GM12878 (cell line): ENCODE measurements around the gene SEMA6C. TPM values are rescaled to one million over a fixed set of nuclear protein-coding genes. Genes with fewer than 3 reads are reported as not detected.

Experiments used
- ATAC-seq: fragments of 200-7000 bp; cut with Tn5 transposase; 3 replicates; pipeline ENCODE4 v1.9.1; 2020; ENCODE audit warnings: mild to moderate bottlenecking, moderate library complexity
- BruUV-seq: library from RNA; stranded (reverse); fragments of 400-500 nt; replicated peaks from 2 replicates; lab custom pipeline; 2021; lab: Mats Ljungman, UMichigan
- CTCF ChIA-PET: fragments of 300-600 bp; sonication (Branson Sonifier 250); formaldehyde crosslinking; extraction: SDS; loops from one replicate; lab custom pipeline; 2021; ENCODE audit warnings: inconsistent platforms; lab: Yijun Ruan, JAX
- POLR2A ChIA-PET: fragments of 350-600 bp; formaldehyde crosslinking; extraction: SDS; loops from one replicate; lab custom pipeline; 2021; ENCODE audit warnings: inconsistent platforms; lab: Charles Lee
- RAD21 ChIA-PET: fragments of 300-600 bp; sonication (Branson Sonifier 250); formaldehyde crosslinking; loops from one replicate; lab custom pipeline; 2023; ENCODE audit warnings: antibody characterized with exemption; ENCODE audit not compliant: unreplicated experiment; lab: Charles Lee
- SMC1A ChIA-PET: fragments of 300-600 bp; sonication (Branson Sonifier 250); formaldehyde crosslinking; loops from one replicate; lab custom pipeline; 2023; ENCODE audit not compliant: unreplicated experiment, uncharacterized antibody; lab: Charles Lee
- DNase-seq: peaks from one replicate; pipeline ENCODE4 v3.0.0-alpha.2; 2011; ENCODE audit warnings: low read depth, low spot score
- FAIRE-seq: peaks from 3 replicates; lab custom pipeline; 2011; peaks lifted over from hg19 to GRCh38; lab: Jason Lieb, UNC
- H2AFZ ChIP-seq: 2 replicates; pipeline ENCODE4 v1.6.0; 2011; ENCODE audit warnings: low read depth, low read length, control low read depth; ENCODE audit not compliant: control insufficient read depth
- H3K27ac ChIP-seq: 2 replicates; pipeline ENCODE4 v1.5.1; 2011; ENCODE audit warnings: control low read depth; ENCODE audit not compliant: control insufficient read depth, insufficient read depth
- H3K27me3 ChIP-seq, 2 experiments: replicated peaks in 1 of 2; 2 replicates each; pipeline versions ENCODE4 v1.6.0 to v1.6.1; 2011; ENCODE audit warnings: low read length in 1 of 2; ENCODE audit not compliant: control insufficient read depth in 2 of 2, insufficient read depth in 2 of 2
- H3K36me3 ChIP-seq, 2 experiments: 2 replicates each; pipeline ENCODE4 v1.5.1; 2011; ENCODE audit warnings: low read length in 1 of 2; ENCODE audit not compliant: control insufficient read depth in 2 of 2, insufficient read depth in 2 of 2
- H3K4me1 ChIP-seq: 2 replicates; pipeline ENCODE4 v1.6.1; 2011; ENCODE audit warnings: mild to moderate bottlenecking, low read length, moderate library complexity, mixed read lengths; ENCODE audit not compliant: control insufficient read depth, insufficient read depth
- H3K4me2 ChIP-seq: 2 replicates; pipeline ENCODE4 v1.6.0; 2011; ENCODE audit warnings: control low read depth; ENCODE audit not compliant: control insufficient read depth, insufficient read depth
- H3K4me3 ChIP-seq: fragments of 200-600 bp; sonication (generic); 2 replicates; pipeline ENCODE4 v1.5.1; 2016
- H3K79me2 ChIP-seq: 2 replicates; pipeline ENCODE4 v1.6.0; 2011; ENCODE audit warnings: low read length; ENCODE audit not compliant: control insufficient read depth, insufficient read depth
- H3K9ac ChIP-seq: 2 replicates; pipeline ENCODE4 v1.8.0; 2011; ENCODE audit warnings: low read length, control low read depth, mixed read lengths; ENCODE audit not compliant: control insufficient read depth, insufficient read depth
- H3K9me3 ChIP-seq: replicated peaks from 3 replicates; pipeline ENCODE4 v1.5.1; 2011; ENCODE audit warnings: mild to moderate bottlenecking, low read length; ENCODE audit not compliant: control insufficient read depth, insufficient read depth
- H4K20me1 ChIP-seq: 2 replicates; pipeline ENCODE4 v1.6.0; 2011; ENCODE audit not compliant: control insufficient read depth, insufficient read depth
- CBX3 ChIP-seq: fragments of 200-600 bp; sonication (generic); IDR thresholded peaks from 2 replicates; pipeline ENCODE4 v1.6.1; 2016; ENCODE audit warnings: low read depth, borderline replicate concordance
- CHD2 ChIP-seq: IDR thresholded peaks from 2 replicates; pipeline ENCODE4 v1.6.1; 2011; ENCODE audit warnings: low read depth, low read length, improper control_type of control experiment, borderline replicate concordance
- CTCF ChIP-seq, 3 experiments: IDR thresholded peaks in 2 of 3; conservative IDR thresholded peaks in 1 of 3; 2 replicates each; pipeline ENCODE4 v1.5.1; 2011; ENCODE audit warnings: low read depth in 3 of 3, low read length in 3 of 3, mild to moderate bottlenecking in 3 of 3, control low read depth in 2 of 3, moderate library complexity in 2 of 3, inconsistent platforms in 1 of 3, mixed read lengths in 1 of 3; ENCODE audit not compliant: control insufficient read depth in 2 of 3, insufficient read depth in 1 of 3; ENCODE audit errors: extremely low read depth in 1 of 3
- HDGF ChIP-seq: fragments of 450-650 bp; IDR thresholded peaks from 2 replicates; pipeline ENCODE4 v1.6.1; 2016; ENCODE audit warnings: antibody characterized with exemption
- NFYB ChIP-seq: IDR thresholded peaks from 2 replicates; pipeline ENCODE4 v1.6.1; 2011; ENCODE audit warnings: low read depth, mild to moderate bottlenecking, low read length, improper control_type of control experiment, moderate library complexity; ENCODE audit not compliant: insufficient read depth
- SUPT20H ChIP-seq: IDR thresholded peaks from 2 replicates; pipeline ENCODE4 v1.6.1; 2011; ENCODE audit warnings: low read depth, mild to moderate bottlenecking, low read length, moderate library complexity, borderline replicate concordance; ENCODE audit not compliant: control insufficient read depth
- WRNIP1 ChIP-seq: IDR thresholded peaks from 2 replicates; pipeline ENCODE4 v1.6.1; 2011; ENCODE audit warnings: low read depth, low read length, improper control_type of control experiment, borderline replicate concordance
- WGBS: methylation state at CpG from one replicate; pipeline ENCODE4 v1.1.6; 2016; ENCODE audit warnings: low lambda C conversion rate; ENCODE audit not compliant: insufficient replicate concordance, insufficient coverage; ENCODE audit errors: missing lambda C conversion rate; 5-methylcytosine and 5-hydroxymethylcytosine counted together
- in situ Hi-C: fragments of 300-500 bp; cut with MboI; formaldehyde crosslinking; loops from 9 replicates; pipeline ENCODE4 v1.14.3; 2018; ENCODE audit warnings: mixed read lengths
- intact Hi-C: fragments of 100-400 bp; cut with micrococcal nuclease; formaldehyde crosslinking; loops from one replicate; pipeline ENCODE4 v1.14.2; 2022; ENCODE audit not compliant: unreplicated experiment
- polyA plus RNA-seq, 11 experiments: library from polyadenylated mRNA; depleted of rRNA in 4 of 11; unstranded in 6 of 11; stranded (reverse) in 5 of 11; fragments of >200 nt; fragmentation: Nextera tagmentation in 4 of 11; fragmentation: Illumina TruSeq in 1 of 11; extraction: Ambion mirVana in 4 of 11; extraction: Trizol in 1 of 11; gene quantifications; 1 replicate in 1 of 11; 2 replicates in 10 of 11; pipeline versions ENCODE4 v1.2.1 to v1.2.3, GENCODE V29; 2011 to 2016; ENCODE audit warnings: inconsistent platforms in 2 of 11, missing spikeins in 2 of 11, low read depth in 1 of 11
- total RNA-seq, 4 experiments: library from RNA; depleted of rRNA in 3 of 4; stranded (reverse); fragments of >200 nt in 3 of 4; fragmentation: Illumina TruSeq in 1 of 4; extraction: Trizol in 1 of 4; gene quantifications; 2 replicates each; pipeline versions ENCODE4 v1.2.1 to v1.2.3, GENCODE V29; 2013 to 2021
- TF ChIP-seq, protein P1 (sequence below): fragments of 450-650 bp; IDR thresholded peaks from 2 replicates; pipeline ENCODE4 v1.6.1; 2018; ENCODE audit warnings: mild to moderate bottlenecking, low read depth, moderate library complexity; ENCODE audit not compliant: partially characterized antibody
- TF ChIP-seq, protein P2 (sequence below): fragments of 150-350 bp; IDR thresholded peaks from 2 replicates; pipeline ENCODE4 v1.6.1; 2014; ENCODE audit warnings: mild to moderate bottlenecking, low read depth, low read length
- TF ChIP-seq, protein P3 (sequence below): fragments of 450-650 bp; IDR thresholded peaks from 2 replicates; pipeline ENCODE4 v1.6.1; 2014; ENCODE audit warnings: mild to moderate bottlenecking
- TF ChIP-seq, protein P4 (sequence below): fragments of 150-350 bp; IDR thresholded peaks from 2 replicates; pipeline ENCODE4 v1.6.1; 2016; ENCODE audit warnings: low read depth, low read length

SEMA6C gene
- total and polyA plus RNA-seq, 10 of the 15 experiments (the other 5 are each of a cell fraction or from before 2014, with no cell fraction given), result 0.13 to 2.2 (median 0.29) TPM; not detected in 1

DNA sequence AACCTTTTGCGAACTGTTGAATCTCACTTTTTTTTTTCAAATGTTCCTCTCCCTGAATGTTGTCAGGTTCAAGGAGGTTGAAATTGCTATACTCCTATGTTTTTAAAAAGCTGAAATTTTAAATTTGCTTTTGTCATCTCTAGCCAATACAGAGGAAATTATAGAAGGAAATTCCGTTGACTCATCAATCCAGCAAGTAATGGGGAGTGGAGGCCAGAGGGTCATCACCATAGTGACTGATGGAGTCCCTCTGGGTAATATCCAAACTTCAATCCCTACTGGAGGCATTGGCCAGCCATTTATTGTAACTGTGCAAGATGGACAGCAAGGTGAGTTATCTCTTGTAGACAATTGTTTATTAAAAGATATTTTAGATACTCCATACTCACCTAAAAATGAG is 39.5 kb downstream of the SEMA6C start:
- intact Hi-C loops (no loop called here), in situ Hi-C loops (no loop called here)
- no TSS peak for BruUV-seq
- ChIA-PET RAD21 (no interaction called here), CTCF (no interaction called here), POLR2A (interaction anchor here (0.6 kb wide), 1 partner anchor 234 kb away, joined by 3 read pairs; no protein-coding TSS in a partner anchor), SMC1A (interaction anchor here (0.6 kb wide), 1 partner anchor 364 kb away, joined by 3 read pairs; no protein-coding TSS in a partner anchor)
- H3K4me2 ChIP-seq, result no peak overlapping the region
- H3K9me3 ChIP-seq, result no peaks in the 10 kb centered on the region
- H2AFZ ChIP-seq, result no peak overlapping the region
- no peaks in the 10 kb centered on the region for H3K36me3 ChIP-seq
- H3K9ac ChIP-seq, result no peak overlapping the region
- H3K79me2 ChIP-seq, result no peaks in the 10 kb centered on the region
- no peak for DNase-seq
- 85% methylated on average over 2 of the region's 2 CpGs for WGBS
- no peak for FAIRE-seq
- no peaks in the 10 kb centered on the region for H4K20me1 ChIP-seq
- no peak overlapping the region for H3K4me3 ChIP-seq
- H3K4me1 ChIP-seq, result no peaks in the 10 kb centered on the region
- ATAC-seq, result no peak
- no peaks in the 10 kb centered on the region for H3K27me3 ChIP-seq
- no peak overlapping the region for H3K27ac ChIP-seq
- TF ChIP-seq, protein P1, sequence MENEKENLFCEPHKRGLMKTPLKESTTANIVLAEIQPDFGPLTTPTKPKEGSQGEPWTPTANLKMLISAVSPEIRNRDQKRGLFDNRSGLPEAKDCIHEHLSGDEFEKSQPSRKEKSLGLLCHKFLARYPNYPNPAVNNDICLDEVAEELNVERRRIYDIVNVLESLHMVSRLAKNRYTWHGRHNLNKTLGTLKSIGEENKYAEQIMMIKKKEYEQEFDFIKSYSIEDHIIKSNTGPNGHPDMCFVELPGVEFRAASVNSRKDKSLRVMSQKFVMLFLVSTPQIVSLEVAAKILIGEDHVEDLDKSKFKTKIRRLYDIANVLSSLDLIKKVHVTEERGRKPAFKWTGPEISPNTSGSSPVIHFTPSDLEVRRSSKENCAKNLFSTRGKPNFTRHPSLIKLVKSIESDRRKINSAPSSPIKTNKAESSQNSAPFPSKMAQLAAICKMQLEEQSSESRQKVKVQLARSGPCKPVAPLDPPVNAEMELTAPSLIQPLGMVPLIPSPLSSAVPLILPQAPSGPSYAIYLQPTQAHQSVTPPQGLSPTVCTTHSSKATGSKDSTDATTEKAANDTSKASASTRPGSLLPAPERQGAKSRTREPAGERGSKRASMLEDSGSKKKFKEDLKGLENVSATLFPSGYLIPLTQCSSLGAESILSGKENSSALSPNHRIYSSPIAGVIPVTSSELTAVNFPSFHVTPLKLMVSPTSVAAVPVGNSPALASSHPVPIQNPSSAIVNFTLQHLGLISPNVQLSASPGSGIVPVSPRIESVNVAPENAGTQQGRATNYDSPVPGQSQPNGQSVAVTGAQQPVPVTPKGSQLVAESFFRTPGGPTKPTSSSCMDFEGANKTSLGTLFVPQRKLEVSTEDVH, result no peak
- no peak for TF ChIP-seq HDGF
- TF ChIP-seq SUPT20H, result no peak
- TF ChIP-seq CBX3, result no peak
- no peak for TF ChIP-seq NFYB
- TF ChIP-seq, protein P2, sequence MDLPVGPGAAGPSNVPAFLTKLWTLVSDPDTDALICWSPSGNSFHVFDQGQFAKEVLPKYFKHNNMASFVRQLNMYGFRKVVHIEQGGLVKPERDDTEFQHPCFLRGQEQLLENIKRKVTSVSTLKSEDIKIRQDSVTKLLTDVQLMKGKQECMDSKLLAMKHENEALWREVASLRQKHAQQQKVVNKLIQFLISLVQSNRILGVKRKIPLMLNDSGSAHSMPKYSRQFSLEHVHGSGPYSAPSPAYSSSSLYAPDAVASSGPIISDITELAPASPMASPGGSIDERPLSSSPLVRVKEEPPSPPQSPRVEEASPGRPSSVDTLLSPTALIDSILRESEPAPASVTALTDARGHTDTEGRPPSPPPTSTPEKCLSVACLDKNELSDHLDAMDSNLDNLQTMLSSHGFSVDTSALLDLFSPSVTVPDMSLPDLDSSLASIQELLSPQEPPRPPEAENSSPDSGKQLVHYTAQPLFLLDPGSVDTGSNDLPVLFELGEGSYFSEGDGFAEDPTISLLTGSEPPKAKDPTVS, result no peak
- no peak for TF ChIP-seq CTCF (IDR thresholded peaks at IDR 0.05 in 2 of 3, conservative IDR thresholded peaks at IDR 0.05 in 1 of 3; ENCODE audit: control insufficient read depth in 2 of 3, extremely low read depth in 1 of 3, insufficient read depth in 1 of 3, low read depth in 3 of 3, low read length in 3 of 3)
- TF ChIP-seq, protein P3, sequence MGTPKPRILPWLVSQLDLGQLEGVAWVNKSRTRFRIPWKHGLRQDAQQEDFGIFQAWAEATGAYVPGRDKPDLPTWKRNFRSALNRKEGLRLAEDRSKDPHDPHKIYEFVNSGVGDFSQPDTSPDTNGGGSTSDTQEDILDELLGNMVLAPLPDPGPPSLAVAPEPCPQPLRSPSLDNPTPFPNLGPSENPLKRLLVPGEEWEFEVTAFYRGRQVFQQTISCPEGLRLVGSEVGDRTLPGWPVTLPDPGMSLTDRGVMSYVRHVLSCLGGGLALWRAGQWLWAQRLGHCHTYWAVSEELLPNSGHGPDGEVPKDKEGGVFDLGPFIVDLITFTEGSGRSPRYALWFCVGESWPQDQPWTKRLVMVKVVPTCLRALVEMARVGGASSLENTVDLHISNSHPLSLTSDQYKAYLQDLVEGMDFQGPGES, result no peak
- TF ChIP-seq, protein P4, sequence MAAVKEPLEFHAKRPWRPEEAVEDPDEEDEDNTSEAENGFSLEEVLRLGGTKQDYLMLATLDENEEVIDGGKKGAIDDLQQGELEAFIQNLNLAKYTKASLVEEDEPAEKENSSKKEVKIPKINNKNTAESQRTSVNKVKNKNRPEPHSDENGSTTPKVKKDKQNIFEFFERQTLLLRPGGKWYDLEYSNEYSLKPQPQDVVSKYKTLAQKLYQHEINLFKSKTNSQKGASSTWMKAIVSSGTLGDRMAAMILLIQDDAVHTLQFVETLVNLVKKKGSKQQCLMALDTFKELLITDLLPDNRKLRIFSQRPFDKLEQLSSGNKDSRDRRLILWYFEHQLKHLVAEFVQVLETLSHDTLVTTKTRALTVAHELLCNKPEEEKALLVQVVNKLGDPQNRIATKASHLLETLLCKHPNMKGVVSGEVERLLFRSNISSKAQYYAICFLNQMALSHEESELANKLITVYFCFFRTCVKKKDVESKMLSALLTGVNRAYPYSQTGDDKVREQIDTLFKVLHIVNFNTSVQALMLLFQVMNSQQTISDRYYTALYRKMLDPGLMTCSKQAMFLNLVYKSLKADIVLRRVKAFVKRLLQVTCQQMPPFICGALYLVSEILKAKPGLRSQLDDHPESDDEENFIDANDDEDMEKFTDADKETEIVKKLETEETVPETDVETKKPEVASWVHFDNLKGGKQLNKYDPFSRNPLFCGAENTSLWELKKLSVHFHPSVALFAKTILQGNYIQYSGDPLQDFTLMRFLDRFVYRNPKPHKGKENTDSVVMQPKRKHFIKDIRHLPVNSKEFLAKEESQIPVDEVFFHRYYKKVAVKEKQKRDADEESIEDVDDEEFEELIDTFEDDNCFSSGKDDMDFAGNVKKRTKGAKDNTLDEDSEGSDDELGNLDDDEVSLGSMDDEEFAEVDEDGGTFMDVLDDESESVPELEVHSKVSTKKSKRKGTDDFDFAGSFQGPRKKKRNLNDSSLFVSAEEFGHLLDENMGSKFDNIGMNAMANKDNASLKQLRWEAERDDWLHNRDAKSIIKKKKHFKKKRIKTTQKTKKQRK, result no peak
- TF ChIP-seq WRNIP1, result no peak
- TF ChIP-seq CHD2, result no peak
